ENCODE data around the gene NUCB1. TPM values are rescaled to one million over a fixed set of nuclear protein-coding genes. Genes with fewer than 3 reads are reported as not detected.
A peak's percentile ranks its signal among the peaks of the same experiment; 100 is the strongest.
"Not testable (repeated sequence)": the region's sequence is repeated elsewhere in the genome, so short reads cannot be mapped to it uniquely, and the experiment has no call there.

NUCB1 gene
- total RNA-seq, 1 donor from 2014 or later, result 310 TPM

GRCh38 chr19:48883726-48884125, 16.4 kb upstream of the NUCB1 start:
- Histone ChIP-seq H3K27me3 (ENCODE audit: low read depth) (no peaks in the 10 kb centered on the region), H3K4me1 (peaks cover 16% of the 10 kb centered on the region), H3K36me3 (peaks cover 6% of the 10 kb centered on the region), H3K9me3 (no peaks in the 10 kb centered on the region), H3K4me3 (no peak overlapping the region), H3K27ac (no peak overlapping the region)
- ATAC-seq (no peak), DNase-seq (no peak)
- intact Hi-C loops (cut with DNase I), result no loop called here
- TF ChIP-seq CTCF (IDR thresholded peaks at IDR 0.05), result no peak

- DNase-seq (no peak), ATAC-seq (no peak)
- H3K27ac ChIP-seq, result no peak overlapping the region
- intact Hi-C loops (cut with DNase I), result no loop called here
- H3K4me3 ChIP-seq, result no peak overlapping the region
- no peaks in the 10 kb centered on the region for H3K36me3 ChIP-seq
- H3K4me1 ChIP-seq, result no peaks in the 10 kb centered on the region
- H3K9me3 ChIP-seq, result no peaks in the 10 kb centered on the region
- H3K27me3 ChIP-seq (ENCODE audit: low read depth), result no peaks in the 10 kb centered on the region
- TF ChIP-seq CTCF (IDR thresholded peaks at IDR 0.05), result no peak
Measured at GRCh38 chr19:48887861-48888612, 12.1 kb upstream of the NUCB1 start.

GRCh38 chr19:48889496-48889895, 10.6 kb upstream of the NUCB1 start:
- intact Hi-C loops (cut with DNase I); H3K27ac ChIP-seq; H3K36me3 ChIP-seq; DNase-seq; H3K4me1 ChIP-seq; H3K9me3 ChIP-seq; H3K4me3 ChIP-seq; ATAC-seq; H3K27me3 ChIP-seq (ENCODE audit: low read depth): not testable (repeated sequence)

- intact Hi-C loops (cut with DNase I), result no loop called here
- no peak overlapping the region for H3K4me3 ChIP-seq
- H3K36me3 ChIP-seq, result no peaks in the 10 kb centered on the region
- no peak for TF ChIP-seq CTCF (IDR thresholded peaks at IDR 0.05)
- H3K27me3 ChIP-seq (ENCODE audit: low read depth), result no peaks in the 10 kb centered on the region
- DNase-seq (no peak), ATAC-seq (no peak)
- peaks cover under 1% of the 10 kb centered on the region for H3K4me1 ChIP-seq
- H3K9me3 ChIP-seq, result no peaks in the 10 kb centered on the region
- H3K27ac ChIP-seq, result no peak overlapping the region
Measured at GRCh38 chr19:48890551-48890950, 9.6 kb upstream of the NUCB1 start.

GRCh38 chr19:48895226-48895625, 4.9 kb upstream of the NUCB1 start:
- intact Hi-C loops (cut with DNase I), result no loop called here
- Histone ChIP-seq H3K27me3 (ENCODE audit: low read depth) (no peaks in the 10 kb centered on the region), H3K36me3 (no peaks in the 10 kb centered on the region), H3K9me3 (no peaks in the 10 kb centered on the region), H3K27ac (no peak overlapping the region), H3K4me1 (peaks cover 15% of the 10 kb centered on the region), H3K4me3 (no peak overlapping the region)
- no peak for TF ChIP-seq CTCF (IDR thresholded peaks at IDR 0.05)
- ATAC-seq (no peak), DNase-seq (no peak)

- intact Hi-C loops (cut with DNase I), result no loop called here
- H3K36me3 ChIP-seq, result no peaks in the 10 kb centered on the region
- H3K4me3 ChIP-seq, result peak overlapping the region; percentile 47
- H3K4me1 ChIP-seq, result peaks cover 22% of the 10 kb centered on the region
- peak overlapping the region; percentile 53 for H3K27ac ChIP-seq
- H3K9me3 ChIP-seq, result no peaks in the 10 kb centered on the region
- DNase-seq (peak; percentile 72), ATAC-seq (peak; percentile 22 to 37)
- TF ChIP-seq CTCF (IDR thresholded peaks at IDR 0.05), result no peak
- H3K27me3 ChIP-seq (ENCODE audit: low read depth), result no peaks in the 10 kb centered on the region
Measured at GRCh38 chr19:48896191-48896720, 3.9 kb upstream of the NUCB1 start.
